ENCODE data around the gene GALNT2. TPM values are rescaled to one million over a fixed set of nuclear protein-coding genes. Genes with fewer than 3 reads are reported as not detected.

GALNT2 gene
- total RNA-seq, 1 donor = 69.5 TPM

- TF ChIP-seq CTCF (IDR thresholded peaks at IDR 0.05; ENCODE audit: insufficient read depth, low read depth, low read length) = no peak
- no peak for DNase-seq (ENCODE audit: low read depth)
- no peak overlapping the region for H3K4me3 ChIP-seq (ENCODE audit: low read depth, low read length)
These were observed 219.3 kb downstream of the GALNT2 start for GRCh38 chr1:230286166-230286889.

GRCh38 chr1:230286890-230287269 is 219.8 kb downstream of the GALNT2 start:
- H3K4me3 ChIP-seq (ENCODE audit: low read depth, low read length) = no peak overlapping the region
- DNase-seq (ENCODE audit: low read depth) = no peak
- no peak for TF ChIP-seq CTCF (IDR thresholded peaks at IDR 0.05; ENCODE audit: insufficient read depth, low read depth, low read length)

GRCh38 chr1:230287674-230288315 is 220.8 kb downstream of the GALNT2 start:
- TF ChIP-seq CTCF (IDR thresholded peaks at IDR 0.05; ENCODE audit: insufficient read depth, low read depth, low read length) = no peak
- H3K4me3 ChIP-seq (ENCODE audit: low read depth, low read length) = no peak overlapping the region
- DNase-seq (ENCODE audit: low read depth) = no peak

- TF ChIP-seq CTCF (IDR thresholded peaks at IDR 0.05; ENCODE audit: insufficient read depth, low read depth, low read length) = no peak
- H3K4me3 ChIP-seq (ENCODE audit: low read depth, low read length) = no peak overlapping the region
- DNase-seq (ENCODE audit: low read depth) = peak; percentile 7
These were observed 221.8 kb downstream of the GALNT2 start for GRCh38 chr1:230288641-230289349.

- no peak overlapping the region for H3K4me3 ChIP-seq (ENCODE audit: low read depth, low read length)
- DNase-seq (ENCODE audit: low read depth) = no peak
- TF ChIP-seq CTCF (IDR thresholded peaks at IDR 0.05; ENCODE audit: insufficient read depth, low read depth, low read length) = no peak
These were observed 222.3 kb downstream of the GALNT2 start for GRCh38 chr1:230289350-230289644.

GRCh38 chr1:230291731-230292620 is 224.9 kb downstream of the GALNT2 start:
- TF ChIP-seq CTCF (IDR thresholded peaks at IDR 0.05; ENCODE audit: insufficient read depth, low read depth, low read length) = no peak
- no peak overlapping the region for H3K4me3 ChIP-seq (ENCODE audit: low read depth, low read length)
- DNase-seq (ENCODE audit: low read depth) = no peak
